HepG2 (cell line): ENCODE data around the gene C2orf80. TPM values are rescaled to one million over a fixed set of nuclear protein-coding genes. Genes with fewer than 3 reads are reported as not detected.

Experiments
- ARID2 ChIP-seq: sonication (generic); formaldehyde crosslinking; IDR thresholded peaks from 2 replicates; pipeline ENCODE4 v1.8.1; 2022; ENCODE audit warnings: mild to moderate bottlenecking, missing genetic modification reagents, borderline replicate concordance
- CEBPZ ChIP-seq: IDR thresholded peaks from 2 replicates; pipeline ENCODE4 v1.6.1; 2012; ENCODE audit warnings: low read length, improper control_type of control experiment
- FOXP1 ChIP-seq, 2 experiments: fragments of 450-650 bp in 1 of 2; IDR thresholded peaks; 2 replicates each; pipeline ENCODE4 v1.6.1; 2017 to 2018; ENCODE audit warnings: antibody characterized with exemption in 1 of 2
- KDM5A ChIP-seq: fragments of 200-600 bp; sonication (generic); IDR thresholded peaks from 2 replicates; pipeline ENCODE4 v1.7.0; 2018; ENCODE audit warnings: antibody characterized with exemption, mild to moderate bottlenecking, low read length, borderline replicate concordance
- RBAK ChIP-seq: sonication (generic); formaldehyde crosslinking; IDR thresholded peaks from 2 replicates; pipeline ENCODE4 v1.5.1; 2020; ENCODE audit warnings: mild to moderate bottlenecking, missing genetic modification reagents
- REXO4 ChIP-seq: sonication (generic); formaldehyde crosslinking; IDR thresholded peaks from 2 replicates; pipeline ENCODE4 v1.8.0; 2022; ENCODE audit warnings: missing genetic modification reagents, mild to moderate bottlenecking, borderline replicate concordance
- RFXAP ChIP-seq: sonication (generic); formaldehyde crosslinking; IDR thresholded peaks from 2 replicates; pipeline ENCODE4 v1.4.0; 2020; ENCODE audit warnings: missing genetic modification reagents, borderline replicate concordance
- SAFB2 ChIP-seq: sonication (generic); formaldehyde crosslinking; IDR thresholded peaks from 2 replicates; pipeline ENCODE4 v1.5.1; 2020; ENCODE audit warnings: missing genetic modification reagents, low read depth, mild to moderate bottlenecking, borderline replicate concordance
- ZFP41 ChIP-seq: sonication (generic); formaldehyde crosslinking; IDR thresholded peaks from 2 replicates; pipeline ENCODE4 v1.4.0; 2020; ENCODE audit warnings: mild to moderate bottlenecking, missing genetic modification reagents, borderline replicate concordance
- ZFP82 ChIP-seq: sonication (generic); formaldehyde crosslinking; IDR thresholded peaks from 2 replicates; pipeline ENCODE4 v1.5.1; 2020; ENCODE audit warnings: mild to moderate bottlenecking, missing genetic modification reagents, borderline replicate concordance
- ZMYM2 ChIP-seq: sonication (generic); formaldehyde crosslinking; IDR thresholded peaks from 2 replicates; pipeline ENCODE4 v1.8.0; 2022; ENCODE audit warnings: mild to moderate bottlenecking, missing genetic modification reagents
- ZNF564 ChIP-seq: sonication (generic); formaldehyde crosslinking; IDR thresholded peaks from 2 replicates; pipeline ENCODE4 v1.8.1; 2023; ENCODE audit warnings: mild to moderate bottlenecking, missing genetic modification reagents
- polyA plus RNA-seq, 8 experiments: library from polyadenylated mRNA; depleted of rRNA in 3 of 8; stranded (reverse) in 7 of 8; unstranded in 1 of 8; fragments of >200 nt; fragmentation: Illumina TruSeq in 4 of 8; extraction: Trizol in 4 of 8; gene quantifications; 2 replicates each; pipeline versions ENCODE4 v1.2.1 to v1.2.3, GENCODE V29; 2011 to 2016; ENCODE audit warnings: low read depth in 4 of 8, missing spikeins in 1 of 8, mixed read lengths in 1 of 8; ENCODE audit not compliant: insufficient read depth in 1 of 8
- total RNA-seq, 5 experiments: library from RNA; depleted of rRNA; stranded (reverse); fragments of >200 nt; fragmentation: Illumina TruSeq; extraction: Trizol; gene quantifications; 2 replicates each; pipeline ENCODE4 v1.2.3, GENCODE V29; 2016; ENCODE audit warnings: low read depth in 1 of 5
- TF ChIP-seq, protein P1 (sequence below): sonication (generic); formaldehyde crosslinking; IDR thresholded peaks from 2 replicates; pipeline ENCODE4 v1.4.0; 2020; ENCODE audit warnings: missing genetic modification reagents
- TF ChIP-seq, protein P2 (sequence below): sonication (generic); formaldehyde crosslinking; IDR thresholded peaks from one replicate; pipeline ENCODE4 v1.5.1; 2020; ENCODE audit warnings: mild to moderate bottlenecking, missing genetic modification reagents; ENCODE audit errors: not compliant biosample characterization

C2orf80 gene
- total and polyA plus RNA-seq, 2 of the 13 experiments (the other 11 are each of a cell fraction or from before 2014, with no cell fraction given), result not detected

DNA sequence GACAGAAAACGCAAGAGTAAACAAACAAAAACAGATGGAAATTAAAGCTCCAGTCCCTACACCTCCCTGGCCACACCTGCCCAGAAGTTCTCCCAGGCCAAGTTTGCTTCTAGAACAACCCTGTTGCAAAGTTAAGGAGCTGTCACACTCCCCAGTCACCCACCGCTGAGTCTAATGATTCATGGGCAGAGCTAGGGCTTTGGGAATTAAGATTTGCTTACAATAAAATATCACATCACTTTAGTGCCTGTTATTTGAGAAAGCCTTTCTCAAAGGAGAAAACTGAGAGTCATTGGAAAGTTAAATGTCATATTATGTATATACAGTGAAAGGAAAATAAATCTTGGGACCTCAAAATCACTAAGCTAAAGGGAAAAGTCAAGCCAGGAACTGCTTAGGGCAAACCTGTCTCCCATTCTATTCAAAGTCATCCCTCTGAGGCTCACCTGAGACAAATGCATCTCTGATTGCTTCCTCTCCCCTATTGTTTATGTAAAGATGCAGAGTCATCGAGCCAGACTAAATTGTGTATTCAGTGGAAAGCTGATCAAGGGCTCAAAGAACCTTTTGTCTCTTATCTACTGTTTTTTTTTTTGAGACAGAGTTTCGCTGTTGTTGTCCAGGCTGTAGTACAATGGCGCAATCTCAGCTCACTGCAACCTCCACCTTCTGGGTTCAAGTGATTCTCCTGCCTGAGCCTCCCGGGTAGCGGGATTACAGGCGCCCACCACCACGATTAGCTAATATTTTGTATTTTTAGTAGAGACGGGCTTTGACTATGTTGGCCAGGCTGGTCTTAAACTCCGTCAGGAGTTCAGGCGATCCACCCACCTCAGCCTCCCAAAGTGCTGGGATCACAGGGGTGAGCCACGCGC is 46.7 kb downstream of the C2orf80 start (continued):
- TF ChIP-seq CEBPZ, result no peak
- no peak for TF ChIP-seq RFXAP
- no peak for TF ChIP-seq ZFP82 (CRISPR knock-in tag)
- TF ChIP-seq FOXP1 (IDR thresholded peaks at IDR 0.05), result peak; percentile 84
- peak; percentile 80 for TF ChIP-seq FOXP1 (CRISPR knock-in tag; IDR thresholded peaks at IDR 0.05)
- TF ChIP-seq REXO4 (CRISPR knock-in tag), result no peak
- TF ChIP-seq SAFB2, result no peak
- peak; percentile 96 for TF ChIP-seq ZMYM2 (CRISPR knock-in tag)
- TF ChIP-seq ZFP41 (CRISPR knock-in tag), result no peak
- TF ChIP-seq RBAK, result no peak
- TF ChIP-seq, protein P1, sequence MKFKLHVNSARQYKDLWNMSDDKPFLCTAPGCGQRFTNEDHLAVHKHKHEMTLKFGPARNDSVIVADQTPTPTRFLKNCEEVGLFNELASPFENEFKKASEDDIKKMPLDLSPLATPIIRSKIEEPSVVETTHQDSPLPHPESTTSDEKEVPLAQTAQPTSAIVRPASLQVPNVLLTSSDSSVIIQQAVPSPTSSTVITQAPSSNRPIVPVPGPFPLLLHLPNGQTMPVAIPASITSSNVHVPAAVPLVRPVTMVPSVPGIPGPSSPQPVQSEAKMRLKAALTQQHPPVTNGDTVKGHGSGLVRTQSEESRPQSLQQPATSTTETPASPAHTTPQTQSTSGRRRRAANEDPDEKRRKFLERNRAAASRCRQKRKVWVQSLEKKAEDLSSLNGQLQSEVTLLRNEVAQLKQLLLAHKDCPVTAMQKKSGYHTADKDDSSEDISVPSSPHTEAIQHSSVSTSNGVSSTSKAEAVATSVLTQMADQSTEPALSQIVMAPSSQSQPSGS, result no peak
- TF ChIP-seq, protein P2, sequence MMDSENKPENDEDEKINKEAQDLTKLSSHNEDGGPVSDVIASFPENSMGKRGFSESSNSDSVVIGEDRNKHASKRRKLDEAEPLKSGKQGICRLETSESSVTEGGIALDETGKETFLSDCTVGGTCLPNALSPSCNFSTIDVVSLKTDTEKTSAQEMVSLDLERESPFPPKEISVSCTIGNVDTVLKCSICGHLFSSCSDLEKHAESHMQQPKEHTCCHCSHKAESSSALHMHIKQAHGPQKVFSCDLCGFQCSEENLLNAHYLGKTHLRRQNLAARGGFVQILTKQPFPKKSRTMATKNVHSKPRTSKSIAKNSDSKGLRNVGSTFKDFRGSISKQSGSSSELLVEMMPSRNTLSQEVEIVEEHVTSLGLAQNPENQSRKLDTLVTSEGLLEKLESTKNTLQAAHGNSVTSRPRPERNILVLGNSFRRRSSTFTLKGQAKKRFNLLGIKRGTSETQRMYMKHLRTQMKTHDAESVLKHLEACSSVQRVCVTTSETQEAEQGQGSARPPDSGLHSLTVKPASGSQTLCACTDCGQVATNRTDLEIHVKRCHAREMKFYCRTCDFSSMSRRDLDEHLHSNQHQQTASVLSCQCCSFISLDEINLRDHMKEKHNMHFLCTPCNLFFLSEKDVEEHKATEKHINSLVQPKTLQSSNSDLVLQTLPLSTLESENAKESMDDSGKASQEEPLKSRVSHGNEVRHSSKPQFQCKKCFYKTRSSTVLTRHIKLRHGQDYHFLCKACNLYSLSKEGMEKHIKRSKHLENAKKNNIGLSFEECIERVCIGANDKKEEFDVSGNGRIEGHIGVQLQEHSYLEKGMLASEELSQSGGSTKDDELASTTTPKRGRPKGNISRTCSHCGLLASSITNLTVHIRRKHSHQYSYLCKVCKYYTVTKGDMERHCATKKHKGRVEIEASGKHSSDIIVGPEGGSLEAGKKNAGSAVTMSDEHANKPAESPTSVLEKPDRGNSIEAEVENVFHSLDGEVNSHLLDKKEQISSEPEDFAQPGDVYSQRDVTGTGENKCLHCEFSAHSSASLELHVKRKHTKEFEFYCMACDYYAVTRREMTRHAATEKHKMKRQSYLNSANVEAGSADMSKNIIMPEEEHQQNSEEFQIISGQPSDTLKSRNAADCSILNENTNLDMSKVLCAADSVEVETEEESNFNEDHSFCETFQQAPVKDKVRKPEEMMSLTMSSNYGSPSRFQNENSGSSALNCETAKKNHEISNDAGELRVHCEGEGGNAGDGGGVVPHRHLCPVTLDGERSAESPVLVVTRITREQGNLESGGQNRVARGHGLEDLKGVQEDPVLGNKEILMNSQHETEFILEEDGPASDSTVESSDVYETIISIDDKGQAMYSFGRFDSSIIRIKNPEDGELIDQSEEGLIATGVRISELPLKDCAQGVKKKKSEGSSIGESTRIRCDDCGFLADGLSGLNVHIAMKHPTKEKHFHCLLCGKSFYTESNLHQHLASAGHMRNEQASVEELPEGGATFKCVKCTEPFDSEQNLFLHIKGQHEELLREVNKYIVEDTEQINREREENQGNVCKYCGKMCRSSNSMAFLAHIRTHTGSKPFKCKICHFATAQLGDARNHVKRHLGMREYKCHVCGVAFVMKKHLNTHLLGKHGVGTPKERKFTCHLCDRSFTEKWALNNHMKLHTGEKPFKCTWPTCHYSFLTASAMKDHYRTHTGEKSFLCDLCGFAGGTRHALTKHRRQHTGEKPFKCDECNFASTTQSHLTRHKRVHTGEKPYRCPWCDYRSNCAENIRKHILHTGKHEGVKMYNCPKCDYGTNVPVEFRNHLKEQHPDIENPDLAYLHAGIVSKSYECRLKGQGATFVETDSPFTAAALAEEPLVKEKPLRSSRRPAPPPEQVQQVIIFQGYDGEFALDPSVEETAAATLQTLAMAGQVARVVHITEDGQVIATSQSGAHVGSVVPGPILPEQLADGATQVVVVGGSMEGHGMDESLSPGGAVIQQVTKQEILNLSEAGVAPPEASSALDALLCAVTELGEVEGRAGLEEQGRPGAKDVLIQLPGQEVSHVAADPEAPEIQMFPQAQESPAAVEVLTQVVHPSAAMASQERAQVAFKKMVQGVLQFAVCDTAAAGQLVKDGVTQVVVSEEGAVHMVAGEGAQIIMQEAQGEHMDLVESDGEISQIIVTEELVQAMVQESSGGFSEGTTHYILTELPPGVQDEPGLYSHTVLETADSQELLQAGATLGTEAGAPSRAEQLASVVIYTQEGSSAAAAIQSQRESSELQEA (CRISPR knock-in tag), result no peak
- TF ChIP-seq ARID2, result no peak
- TF ChIP-seq KDM5A, result no peak
- TF ChIP-seq ZNF564 (CRISPR knock-in tag), result no peak
